GM12801 (cell line): ENCODE measurements around the gene DCAF17.

Experiments used
- TF ChIP-seq, protein P1 (sequence below): IDR thresholded peaks from one replicate; pipeline ENCODE4 v1.5.1; 2011; ENCODE audit warnings: control low read depth; ENCODE audit not compliant: insufficient read length; ENCODE audit errors: extremely low read depth

DCAF17 gene

DNA sequence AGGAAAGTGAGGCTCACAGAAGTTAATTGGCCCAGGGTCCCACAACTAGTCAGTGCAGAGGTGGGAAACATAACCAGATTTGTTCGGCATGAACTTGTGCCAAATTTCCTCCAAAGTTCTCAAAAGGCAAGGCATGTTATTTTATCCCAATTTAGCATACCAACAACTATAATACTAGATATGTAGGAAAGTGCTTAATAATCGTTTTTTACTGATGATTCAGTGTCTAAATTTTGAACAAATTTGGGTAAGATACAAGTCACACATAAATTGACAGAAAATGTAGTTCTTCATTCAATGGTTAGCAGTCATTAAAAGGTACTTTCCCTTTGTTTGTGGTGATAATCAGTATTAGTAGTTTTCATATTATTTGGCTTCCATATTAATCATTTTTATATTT is 49.8 kb downstream of the DCAF17 start:
- TF ChIP-seq, protein P1, sequence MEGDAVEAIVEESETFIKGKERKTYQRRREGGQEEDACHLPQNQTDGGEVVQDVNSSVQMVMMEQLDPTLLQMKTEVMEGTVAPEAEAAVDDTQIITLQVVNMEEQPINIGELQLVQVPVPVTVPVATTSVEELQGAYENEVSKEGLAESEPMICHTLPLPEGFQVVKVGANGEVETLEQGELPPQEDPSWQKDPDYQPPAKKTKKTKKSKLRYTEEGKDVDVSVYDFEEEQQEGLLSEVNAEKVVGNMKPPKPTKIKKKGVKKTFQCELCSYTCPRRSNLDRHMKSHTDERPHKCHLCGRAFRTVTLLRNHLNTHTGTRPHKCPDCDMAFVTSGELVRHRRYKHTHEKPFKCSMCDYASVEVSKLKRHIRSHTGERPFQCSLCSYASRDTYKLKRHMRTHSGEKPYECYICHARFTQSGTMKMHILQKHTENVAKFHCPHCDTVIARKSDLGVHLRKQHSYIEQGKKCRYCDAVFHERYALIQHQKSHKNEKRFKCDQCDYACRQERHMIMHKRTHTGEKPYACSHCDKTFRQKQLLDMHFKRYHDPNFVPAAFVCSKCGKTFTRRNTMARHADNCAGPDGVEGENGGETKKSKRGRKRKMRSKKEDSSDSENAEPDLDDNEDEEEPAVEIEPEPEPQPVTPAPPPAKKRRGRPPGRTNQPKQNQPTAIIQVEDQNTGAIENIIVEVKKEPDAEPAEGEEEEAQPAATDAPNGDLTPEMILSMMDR = no peak

DNA sequence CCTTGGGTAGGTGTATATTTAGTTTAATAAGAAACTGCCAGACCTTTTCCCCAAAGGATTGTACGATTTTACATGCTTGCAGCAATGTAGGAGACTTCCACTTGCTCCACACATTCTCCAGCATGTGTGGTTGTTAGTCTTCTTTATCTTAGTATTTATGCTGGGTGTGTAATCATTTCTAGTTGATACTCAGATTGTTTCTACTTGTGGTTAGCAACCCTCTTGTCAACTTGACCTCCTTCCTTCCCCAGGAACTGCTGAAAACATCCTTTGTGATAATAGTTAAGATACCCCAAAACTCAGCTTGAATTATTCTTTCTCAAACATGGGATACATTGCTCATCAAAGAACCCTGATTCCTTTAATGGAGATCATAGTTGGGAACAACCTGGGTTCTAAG is 51.1 kb downstream of the DCAF17 start:
- TF ChIP-seq, protein P1 = no peak

DNA sequence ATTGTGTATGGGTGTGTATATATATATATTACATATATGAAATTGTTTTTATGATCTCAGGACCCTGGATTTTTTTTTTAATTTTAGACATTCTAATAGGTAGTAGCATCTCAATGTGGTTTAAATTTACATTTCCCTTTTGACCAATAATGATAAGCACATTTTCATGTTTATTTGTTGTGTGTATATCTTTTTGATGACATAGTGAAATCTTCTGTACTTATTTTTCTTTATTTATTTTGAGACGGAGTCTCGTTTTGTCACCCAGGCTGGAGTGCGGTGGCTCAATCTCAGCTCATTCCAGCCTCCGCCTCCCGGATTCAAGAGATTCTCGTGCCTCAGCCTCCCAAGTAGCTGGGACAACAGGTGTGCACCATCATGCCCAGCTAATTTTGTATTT is 53.2 kb downstream of the DCAF17 start:
- TF ChIP-seq, protein P1 = no peak

DNA sequence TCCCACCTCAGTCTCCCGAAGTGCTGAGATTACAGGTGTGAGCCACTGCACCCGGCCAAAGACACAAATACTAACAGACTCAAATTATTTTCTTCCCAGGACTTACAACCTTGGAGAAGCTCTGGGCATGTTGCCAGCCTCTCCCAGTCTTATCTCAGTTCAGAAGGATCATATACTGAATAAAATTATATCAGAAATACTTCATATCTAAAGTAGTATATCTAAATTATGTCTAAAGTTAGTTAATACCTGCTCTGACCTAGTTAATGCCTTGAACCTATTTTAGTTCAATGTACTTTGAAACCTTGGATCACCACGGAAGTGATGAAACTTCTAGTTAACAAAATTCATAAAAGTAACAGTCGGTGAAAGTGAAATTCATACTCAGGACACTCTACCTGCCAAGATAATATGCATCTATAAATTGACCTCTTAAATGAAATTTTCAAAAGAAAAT is 53.8 kb downstream of the DCAF17 start:
- TF ChIP-seq, protein P1 = no peak

DNA sequence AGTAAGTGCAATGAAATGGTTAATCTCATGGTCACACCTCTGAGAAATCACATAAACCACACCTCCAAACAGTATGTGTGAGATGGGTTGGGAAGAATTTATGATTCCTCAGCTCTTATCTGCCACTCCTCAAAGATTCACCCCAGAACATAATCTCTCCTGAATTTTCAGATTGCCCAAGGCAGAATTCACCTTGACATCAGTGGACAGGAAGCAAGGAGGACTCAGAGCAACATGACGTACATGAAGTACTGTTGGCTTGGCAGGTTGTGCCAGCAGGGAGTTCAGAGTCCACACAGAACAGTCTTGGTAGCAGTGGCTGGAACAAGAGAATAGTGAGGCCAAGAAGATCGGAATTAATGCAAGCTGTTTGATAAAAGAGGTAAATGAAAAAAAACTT is 56.6 kb downstream of the DCAF17 start:
- TF ChIP-seq, protein P1 = no peak

DNA sequence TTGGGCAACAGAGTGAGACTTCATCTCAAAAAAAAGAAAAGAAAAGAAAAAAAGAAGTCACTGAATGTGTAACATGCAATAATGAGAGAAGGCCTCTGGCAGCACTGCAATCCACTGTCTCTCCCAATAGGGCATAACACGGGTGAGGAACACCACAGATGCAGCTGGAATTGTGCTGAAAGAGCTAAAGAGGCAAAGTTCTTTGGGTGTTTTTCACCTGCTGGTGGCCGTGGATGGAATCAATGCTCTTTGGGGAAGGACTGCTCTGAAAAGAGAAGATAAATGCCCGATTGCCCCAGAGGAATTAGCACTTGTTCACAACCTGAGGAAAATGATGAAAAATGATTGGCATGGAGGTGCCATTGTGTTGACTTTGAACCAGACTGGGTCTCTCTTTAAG is 57.3 kb downstream of the DCAF17 start:
- TF ChIP-seq, protein P1 = no peak

DNA sequence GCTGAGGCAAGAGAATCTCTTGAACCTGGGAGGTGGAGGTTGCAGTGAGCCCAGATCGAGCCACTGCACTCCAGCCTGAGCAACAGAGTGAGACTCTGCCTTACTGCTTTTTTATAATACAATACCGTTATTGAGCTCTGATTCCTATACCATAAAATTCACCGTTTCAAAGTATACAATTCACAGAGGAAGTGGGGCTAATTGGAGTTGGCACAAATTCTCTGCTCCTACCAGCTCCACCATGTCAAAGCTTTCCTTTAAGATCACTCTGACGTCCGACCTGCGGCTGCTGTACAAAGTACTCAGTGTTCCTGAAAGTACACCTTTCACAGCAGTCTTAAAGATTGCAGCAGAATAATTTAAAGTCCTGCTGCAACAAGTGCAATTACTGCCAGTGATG is 58.6 kb downstream of the DCAF17 start:
- TF ChIP-seq, protein P1 = no peak

DNA sequence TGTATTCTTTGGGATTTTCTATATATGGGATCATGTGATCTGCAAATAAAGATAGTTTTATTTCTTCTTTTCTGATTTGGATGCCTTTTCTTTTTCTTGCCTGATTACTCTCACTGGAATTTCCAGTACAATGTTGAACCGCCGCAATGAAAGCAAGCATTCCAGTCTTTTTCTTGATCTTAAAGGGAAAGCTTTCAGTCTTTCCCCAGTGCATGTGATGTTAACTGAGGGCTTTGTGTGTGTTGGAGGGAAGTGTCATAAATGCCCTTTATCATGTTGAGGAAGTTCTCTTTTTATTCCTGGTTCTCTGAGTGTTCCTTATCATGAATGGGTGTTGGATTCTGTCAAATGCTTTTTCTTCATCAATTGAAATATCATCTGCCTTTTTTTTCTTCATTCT is 71.3 kb downstream of the DCAF17 start:
- TF ChIP-seq, protein P1 = no peak
